SU-DHL-6 (cell line): Measurements from ENCODE around the gene ZC3H18.

Experiments used
- H2AFZ ChIP-seq: fragments of 200-600 bp; sonication (generic); 2 replicates; pipeline ENCODE4 v1.6.1; 2014; ENCODE audit warnings: low read depth, mild to moderate bottlenecking, moderate library complexity, mixed read lengths, antibody characterized with exemption, low read length; ENCODE audit not compliant: severe bottlenecking
- H3F3A ChIP-seq: fragments of 200-600 bp; shearing (Covaris generic); 2 replicates; pipeline ENCODE4 v1.6.0; 2016; ENCODE audit warnings: antibody characterized with exemption, mild to moderate bottlenecking; ENCODE audit not compliant: insufficient read depth
- H3K27ac ChIP-seq: fragments of 200-600 bp; sonication (generic); 2 replicates; pipeline ENCODE4 v1.5.1; 2016; ENCODE audit warnings: low read depth, mild to moderate bottlenecking, low read length, moderate library complexity, mixed read lengths
- H3K27me3 ChIP-seq: fragments of 200-600 bp; sonication (generic), shearing (Covaris generic); 2 replicates; pipeline ENCODE4 v1.6.0; 2014; ENCODE audit warnings: mild to moderate bottlenecking, low read length
- H3K36me3 ChIP-seq: fragments of 200-600 bp; sonication (generic); 2 replicates; pipeline ENCODE4 v1.6.1; 2014; ENCODE audit warnings: mild to moderate bottlenecking, low read length, mixed read lengths
- H3K4me2 ChIP-seq: fragments of 300-600, 200-600 bp; shearing (Covaris generic), sonication (generic); 2 replicates; pipeline ENCODE4 v1.6.0; 2014; ENCODE audit warnings: low read length, low read depth, mild to moderate bottlenecking; ENCODE audit not compliant: poor library complexity, severe bottlenecking
- H3K4me3 ChIP-seq: fragments of 200-600 bp; sonication (generic); 2 replicates; pipeline ENCODE4 v1.5.1; 2014; ENCODE audit warnings: antibody characterized with exemption, low read length, mild to moderate bottlenecking, mixed read lengths; ENCODE audit not compliant: insufficient read depth, poor library complexity, severe bottlenecking
- H3K79me2 ChIP-seq: fragments of 200-600 bp; sonication (generic); 2 replicates; pipeline ENCODE4 v1.6.1; 2014; ENCODE audit warnings: mild to moderate bottlenecking, low read length, moderate library complexity; ENCODE audit not compliant: insufficient read depth
- H3K9ac ChIP-seq: fragments of 200-600 bp; sonication (generic); 2 replicates; pipeline ENCODE4 v1.7.0; 2014; ENCODE audit warnings: mild to moderate bottlenecking, low read length
- H3K9me2 ChIP-seq: fragments of 200-600 bp; sonication (generic); replicated peaks from 2 replicates; pipeline ENCODE4 v1.6.1; 2014; ENCODE audit warnings: low read length; ENCODE audit not compliant: insufficient read depth
- H3K9me3 ChIP-seq: fragments of 200-600 bp; sonication (generic); 2 replicates; pipeline ENCODE4 v1.6.1; 2014; ENCODE audit warnings: low read length, mixed read lengths; ENCODE audit not compliant: insufficient read depth
- H4K20me1 ChIP-seq: fragments of 200-600 bp; sonication (generic); 2 replicates; pipeline ENCODE4 v1.6.1; 2014; ENCODE audit warnings: low read depth, mild to moderate bottlenecking, antibody characterized with exemption, low read length, moderate library complexity, mixed read lengths
- EZH2phosphoT487 ChIP-seq: fragments of 200-600 bp; sonication (generic), shearing (Covaris generic); conservative IDR thresholded peaks from 2 replicates; pipeline ENCODE4 v1.6.1; 2018; ENCODE audit warnings: mild to moderate bottlenecking, antibody characterized with exemption, low read length, moderate library complexity, mixed read lengths
- TF ChIP-seq, protein P1 (sequence below): fragments of 200-600 bp; sonication (generic); IDR thresholded peaks from one replicate; pipeline ENCODE4 v1.5.1; 2017; ENCODE audit warnings: antibody characterized with exemption, mild to moderate bottlenecking, low read length, moderate library complexity; ENCODE audit not compliant: insufficient read depth, poor library complexity, severe bottlenecking

The ZC3H18 gene

DNA sequence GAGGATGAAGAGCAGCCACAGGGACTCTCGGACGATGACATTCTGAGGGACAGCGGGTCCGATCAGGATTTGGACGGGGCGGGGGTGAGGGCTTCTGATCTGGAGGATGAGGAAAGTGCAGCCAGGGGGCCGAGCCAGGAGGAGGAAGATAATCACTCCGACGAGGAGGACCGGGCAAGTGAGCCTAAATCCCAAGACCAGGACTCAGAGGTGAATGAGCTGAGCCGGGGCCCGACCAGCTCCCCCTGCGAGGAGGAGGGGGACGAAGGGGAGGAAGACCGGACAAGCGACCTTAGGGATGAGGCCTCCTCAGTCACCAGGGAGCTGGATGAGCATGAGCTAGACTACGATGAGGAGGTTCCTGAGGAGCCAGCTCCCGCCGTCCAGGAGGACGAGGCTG lies 7.0 kb downstream of the ZC3H18 start:
- Histone ChIP-seq H3K4me3 (no peak overlapping the region), H3K4me2 (no peak overlapping the region), H3F3A (no peaks in the 10 kb centered on the region), H3K36me3 (no peaks in the 10 kb centered on the region), H3K79me2 (peaks cover 80% of the 10 kb centered on the region), H3K27me3 (no peaks in the 10 kb centered on the region), H3K27ac (no peak overlapping the region), H3K9me3 (no peaks in the 10 kb centered on the region), H3K9ac (no peak overlapping the region), H4K20me1 (no peaks in the 10 kb centered on the region; the same call in 1 of the 2 replicates), H3K9me2 (no peaks in the 10 kb centered on the region), H2AFZ (no peak overlapping the region)
- TF ChIP-seq, protein P1, sequence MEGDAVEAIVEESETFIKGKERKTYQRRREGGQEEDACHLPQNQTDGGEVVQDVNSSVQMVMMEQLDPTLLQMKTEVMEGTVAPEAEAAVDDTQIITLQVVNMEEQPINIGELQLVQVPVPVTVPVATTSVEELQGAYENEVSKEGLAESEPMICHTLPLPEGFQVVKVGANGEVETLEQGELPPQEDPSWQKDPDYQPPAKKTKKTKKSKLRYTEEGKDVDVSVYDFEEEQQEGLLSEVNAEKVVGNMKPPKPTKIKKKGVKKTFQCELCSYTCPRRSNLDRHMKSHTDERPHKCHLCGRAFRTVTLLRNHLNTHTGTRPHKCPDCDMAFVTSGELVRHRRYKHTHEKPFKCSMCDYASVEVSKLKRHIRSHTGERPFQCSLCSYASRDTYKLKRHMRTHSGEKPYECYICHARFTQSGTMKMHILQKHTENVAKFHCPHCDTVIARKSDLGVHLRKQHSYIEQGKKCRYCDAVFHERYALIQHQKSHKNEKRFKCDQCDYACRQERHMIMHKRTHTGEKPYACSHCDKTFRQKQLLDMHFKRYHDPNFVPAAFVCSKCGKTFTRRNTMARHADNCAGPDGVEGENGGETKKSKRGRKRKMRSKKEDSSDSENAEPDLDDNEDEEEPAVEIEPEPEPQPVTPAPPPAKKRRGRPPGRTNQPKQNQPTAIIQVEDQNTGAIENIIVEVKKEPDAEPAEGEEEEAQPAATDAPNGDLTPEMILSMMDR: no peak
- TF ChIP-seq EZH2phosphoT487: no peak

GRCh38 chr16:88578446-88579313 lies 8.5 kb downstream of the ZC3H18 start:
- H3K9me2 ChIP-seq: no peaks in the 10 kb centered on the region
- H3K79me2 ChIP-seq: peaks cover 80% of the 10 kb centered on the region
- no peak overlapping the region for H3K4me3 ChIP-seq
- no peaks in the 10 kb centered on the region for H3K27me3 ChIP-seq
- no peaks in the 10 kb centered on the region for H3F3A ChIP-seq
- no peak overlapping the region for H3K9ac ChIP-seq
- H3K36me3 ChIP-seq: no peaks in the 10 kb centered on the region
- H3K27ac ChIP-seq: no peak overlapping the region
- no peak overlapping the region for H3K4me2 ChIP-seq
- H3K9me3 ChIP-seq: no peaks in the 10 kb centered on the region
- no peaks in the 10 kb centered on the region; the same call in 1 of the 2 replicates for H4K20me1 ChIP-seq
- TF ChIP-seq EZH2phosphoT487: no peak
- TF ChIP-seq, protein P1: no peak
- no peak overlapping the region for H2AFZ ChIP-seq

DNA sequence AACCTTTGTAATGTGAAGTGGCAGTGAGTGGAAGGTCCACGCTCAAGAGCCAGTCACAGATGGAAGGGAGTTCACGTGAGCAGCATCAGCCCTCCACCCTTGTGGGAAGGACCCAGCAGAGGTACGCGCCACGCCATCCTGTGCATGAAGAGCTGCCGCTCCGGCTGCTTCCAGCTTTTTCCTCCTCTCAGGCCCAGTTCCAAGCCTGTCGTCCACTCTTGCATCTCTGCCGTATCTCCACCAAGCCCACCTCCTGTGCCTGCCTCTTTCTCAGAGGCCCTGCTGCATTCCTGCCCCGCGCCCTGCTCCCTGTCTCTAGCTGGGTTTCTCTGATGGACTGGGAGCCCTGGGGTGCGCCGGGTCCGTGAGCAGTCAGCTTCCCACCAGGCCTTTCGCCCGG lies 10.2 kb downstream of the ZC3H18 start:
- Histone ChIP-seq H3K9ac (no peak overlapping the region), H3K36me3 (no peaks in the 10 kb centered on the region), H3K27ac (no peak overlapping the region), H3K79me2 (peaks cover 79% of the 10 kb centered on the region), H3K27me3 (no peaks in the 10 kb centered on the region), H2AFZ (no peak overlapping the region), H4K20me1 (no peaks in the 10 kb centered on the region; the same call in 1 of the 2 replicates), H3K4me3 (no peak overlapping the region), H3K9me2 (no peaks in the 10 kb centered on the region), H3K4me2 (no peak overlapping the region), H3K9me3 (no peaks in the 10 kb centered on the region), H3F3A (no peaks in the 10 kb centered on the region)
- TF ChIP-seq, protein P1: no peak
- no peak for TF ChIP-seq EZH2phosphoT487
